T1000 (cell line): Measurements from ENCODE around the gene DNAH2.
A peak's percentile ranks its signal among the peaks of the same experiment; 100 is the strongest.

ENCODE experiments used
- DNase-seq: peaks from one replicate; lab custom pipeline; 2025; ENCODE audit warnings: mixed read lengths; lab: John Stamatoyannopoulos, UW

DNAH2 gene

DNA sequence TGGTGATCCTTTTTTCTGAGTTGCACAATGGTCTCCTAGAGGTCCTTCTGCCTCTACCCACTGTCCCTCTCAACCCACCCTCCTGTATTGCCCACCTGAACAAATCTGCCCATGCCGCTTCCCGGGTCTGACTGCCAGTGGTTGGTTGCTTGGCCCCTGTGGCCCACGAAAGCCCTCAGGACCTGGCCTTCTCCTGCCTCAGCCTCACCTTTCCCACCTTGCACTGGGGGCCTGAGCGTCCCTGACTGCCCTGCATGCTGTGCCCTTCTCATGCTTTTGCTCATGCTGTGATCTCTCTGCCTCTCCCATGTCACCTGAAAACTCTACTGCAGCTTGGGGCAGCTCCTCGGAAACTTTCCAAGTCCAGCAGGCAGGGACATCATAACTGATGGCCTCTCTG, 102.7 kb downstream of the DNAH2 start:
- no peak for DNase-seq

DNA sequence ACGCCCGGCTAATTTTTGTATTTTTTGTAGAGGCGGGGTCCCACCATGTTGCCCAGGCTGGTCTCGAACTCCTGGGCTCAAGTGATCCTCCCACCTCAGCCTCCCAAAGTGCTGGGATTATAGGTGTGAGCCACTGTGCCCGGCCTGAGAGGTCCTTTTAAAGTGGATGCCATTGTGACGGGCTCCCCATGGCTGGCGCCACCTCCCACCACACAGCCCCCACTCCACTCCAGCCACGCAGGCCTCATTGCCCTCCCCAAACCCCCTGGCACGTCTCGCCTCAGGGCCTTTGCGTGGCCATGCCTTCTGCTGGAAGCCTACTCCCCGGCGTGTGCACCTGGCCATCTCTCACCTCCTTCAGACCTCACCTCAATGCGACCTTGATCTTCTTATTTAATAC, 104.6 kb downstream of the DNAH2 start:
- no peak for DNase-seq

DNA sequence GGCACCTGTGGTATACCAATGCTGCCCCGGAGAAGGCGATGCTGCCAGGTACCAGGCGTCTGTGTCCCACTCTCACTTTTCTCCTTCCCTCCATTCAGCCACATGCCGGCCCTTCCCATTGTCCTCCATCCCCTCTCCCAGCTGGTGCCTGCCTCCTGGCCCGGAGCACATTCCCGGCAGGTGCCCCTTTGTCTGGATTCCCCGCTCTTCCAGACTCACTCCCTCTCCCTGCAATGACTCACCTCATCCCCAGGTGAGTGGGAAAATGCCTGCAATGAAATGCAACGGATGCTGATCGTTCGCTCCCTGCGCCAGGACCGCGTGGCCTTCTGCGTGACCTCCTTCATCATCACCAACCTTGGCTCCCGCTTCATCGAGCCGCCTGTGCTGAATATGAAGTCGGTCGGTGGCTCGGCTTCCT, 106.0 kb downstream of the DNAH2 start:
- DNase-seq, result no peak

DNA sequence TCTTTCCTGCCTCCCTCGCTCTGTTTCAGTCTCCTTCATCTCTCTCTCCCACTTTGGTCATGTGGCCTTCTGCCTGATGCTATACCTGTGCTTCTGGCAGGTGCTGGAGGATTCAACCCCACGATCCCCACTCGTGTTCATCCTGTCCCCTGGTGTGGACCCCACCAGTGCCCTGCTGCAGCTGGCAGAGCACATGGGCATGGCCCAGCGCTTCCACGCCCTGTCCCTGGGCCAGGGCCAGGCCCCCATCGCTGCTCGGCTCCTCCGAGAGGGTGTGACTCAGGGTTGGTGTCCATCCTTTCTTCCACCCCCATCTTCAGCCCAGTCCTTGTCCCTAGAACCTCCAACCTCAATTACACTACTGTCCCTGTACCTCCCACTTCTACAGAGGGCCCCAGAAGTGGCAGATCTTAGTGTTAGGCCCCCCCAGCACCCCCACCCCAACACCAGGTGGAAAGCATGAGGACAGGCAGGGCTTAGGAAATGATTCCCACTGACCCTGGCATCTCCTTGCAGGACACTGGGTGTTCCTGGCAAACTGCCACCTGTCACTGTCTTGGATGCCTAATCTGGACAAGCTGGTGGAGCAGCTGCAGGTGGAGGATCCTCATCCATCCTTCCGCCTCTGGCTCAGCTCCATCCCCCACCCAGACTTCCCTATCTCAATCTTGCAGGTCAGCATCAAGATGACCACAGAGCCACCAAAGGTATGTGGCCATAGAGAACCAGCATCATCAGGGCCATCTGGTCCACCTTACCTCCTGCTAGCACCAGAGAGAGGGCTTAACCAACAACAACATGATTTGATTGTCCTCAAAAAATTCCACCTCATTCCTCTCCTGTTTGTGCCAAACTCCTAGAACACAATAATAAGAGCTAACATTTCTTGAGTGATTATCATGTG, 106.7 kb downstream of the DNAH2 start:
- no peak for DNase-seq

DNA sequence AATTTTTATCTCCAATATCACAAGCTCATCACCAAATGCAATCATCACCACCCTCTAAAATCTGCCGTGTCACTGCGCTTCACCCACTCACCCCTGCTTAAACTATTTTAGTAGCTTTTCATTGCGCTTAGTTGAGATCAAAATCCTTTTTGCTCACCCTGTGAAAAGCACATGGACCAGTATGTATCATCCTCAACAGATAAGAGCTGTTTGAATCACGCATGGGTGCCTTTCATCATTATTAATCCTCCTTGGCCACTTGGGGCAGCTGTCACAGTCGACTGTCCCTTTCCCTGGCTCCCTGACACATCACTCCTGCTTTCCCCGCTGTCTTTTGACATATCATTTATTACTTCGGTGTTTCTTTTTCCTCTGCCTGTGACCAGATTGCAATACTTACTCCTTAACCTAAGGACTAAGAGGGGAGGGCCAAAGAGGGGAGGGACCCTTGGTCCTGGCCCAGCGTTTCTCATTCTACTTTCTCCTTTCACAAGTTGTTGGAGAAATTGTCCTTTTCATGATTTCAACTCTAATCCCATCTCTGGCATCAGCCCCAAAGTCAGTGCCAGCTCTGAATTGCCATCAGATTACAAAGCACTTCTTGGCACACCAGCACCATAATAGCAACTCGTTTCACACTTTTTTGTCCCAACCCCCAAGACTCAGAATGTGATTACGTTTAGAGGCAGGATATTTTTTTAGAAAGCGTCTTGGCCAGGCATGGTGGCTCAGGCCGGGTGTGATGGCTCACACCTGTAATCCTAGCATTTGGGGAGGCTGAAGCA, 107.9 kb downstream of the DNAH2 start:
- DNase-seq, result no peak

DNA sequence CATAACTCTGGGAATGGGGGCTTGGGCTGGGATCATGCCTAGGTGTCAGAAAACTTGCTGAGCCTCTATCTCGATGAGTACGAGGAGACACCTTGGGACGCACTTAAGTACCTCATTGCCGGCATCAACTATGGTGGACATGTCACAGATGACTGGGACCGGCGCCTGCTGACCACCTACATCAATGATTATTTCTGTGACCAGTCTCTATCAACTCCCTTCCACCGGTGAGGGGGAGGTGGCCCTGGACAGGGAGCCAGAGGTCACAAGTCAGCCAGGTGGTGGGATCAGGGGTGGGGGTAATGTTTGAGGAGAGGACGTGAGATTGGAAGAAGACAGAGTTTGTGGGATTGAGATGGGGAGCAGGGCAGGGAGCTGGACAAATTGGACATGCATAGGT, 113.1 kb downstream of the DNAH2 start:
- DNase-seq, result no peak

DNA sequence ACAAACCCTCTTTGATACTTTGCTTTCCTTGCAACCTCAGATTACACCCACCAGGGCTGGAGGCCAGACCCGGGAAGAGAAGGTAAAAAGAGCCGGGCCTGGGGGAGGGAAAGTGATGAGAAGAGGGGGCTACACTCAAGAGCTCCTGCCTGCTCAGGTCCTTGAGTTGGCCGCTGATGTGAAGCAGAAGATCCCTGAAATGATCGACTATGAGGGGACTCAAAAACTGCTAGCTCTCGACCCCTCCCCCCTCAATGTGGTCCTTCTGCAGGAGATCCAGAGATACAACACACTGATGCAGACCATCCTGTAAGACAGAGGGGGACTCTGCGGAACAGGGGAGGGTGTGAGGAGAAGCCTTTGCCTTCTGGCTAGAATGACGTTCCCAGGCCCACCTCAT, 113.7 kb downstream of the DNAH2 start:
- no peak for DNase-seq

DNA sequence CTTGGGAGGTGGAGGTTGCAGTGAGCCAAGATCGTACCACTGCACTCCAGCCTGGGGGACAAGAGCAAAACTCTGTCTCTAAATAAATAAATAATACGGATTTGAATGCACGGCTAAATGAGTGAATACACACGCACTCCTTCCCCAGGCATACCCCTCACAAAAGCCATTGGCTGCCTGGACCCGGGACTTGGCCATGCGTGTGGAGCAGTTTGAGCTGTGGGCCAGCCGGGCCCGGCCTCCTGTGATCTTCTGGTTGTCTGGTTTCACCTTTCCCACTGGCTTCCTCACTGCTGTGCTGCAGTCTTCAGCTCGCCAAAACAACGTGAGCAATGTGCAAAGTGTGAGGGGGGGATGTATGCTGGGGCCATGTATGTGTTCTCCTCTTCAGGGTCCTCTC, 114.9 kb downstream of the DNAH2 start:
- DNase-seq, result no peak

DNA sequence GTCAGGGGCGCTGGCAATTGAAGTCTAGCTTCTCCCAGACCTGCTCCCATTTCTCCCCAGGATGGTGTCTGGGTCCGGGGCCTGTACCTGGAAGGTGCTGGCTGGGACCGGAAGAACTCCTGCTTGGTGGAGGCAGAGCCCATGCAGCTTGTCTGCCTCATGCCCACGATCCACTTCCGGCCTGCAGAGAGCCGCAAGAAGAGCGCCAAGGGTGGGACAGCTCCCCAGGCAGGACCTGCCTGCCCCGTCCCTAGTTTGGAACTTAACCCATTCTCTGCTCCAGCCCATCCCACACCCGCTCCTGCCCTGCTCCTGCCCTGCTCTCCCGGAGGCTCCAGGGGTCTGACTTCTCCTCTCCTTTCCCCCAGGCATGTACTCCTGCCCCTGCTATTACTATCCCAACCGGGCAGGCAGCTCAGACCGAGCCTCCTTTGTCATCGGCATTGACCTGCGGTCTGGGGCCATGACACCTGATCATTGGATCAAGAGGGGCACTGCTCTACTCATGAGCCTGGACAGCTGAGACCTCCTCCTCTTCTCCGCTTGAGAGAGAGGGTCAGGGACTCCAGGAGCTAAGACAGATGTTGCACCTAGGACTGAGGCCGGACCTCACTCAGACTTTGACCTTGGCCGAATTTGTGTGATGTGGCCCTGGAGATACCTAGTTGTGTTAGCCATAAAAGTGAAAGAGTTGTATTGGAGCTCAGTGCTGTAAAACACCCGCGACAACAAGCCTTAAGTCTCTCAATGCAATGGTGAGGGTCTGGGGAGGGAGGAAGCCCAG, 115.7 kb downstream of the DNAH2 start:
- no peak for DNase-seq

DNA sequence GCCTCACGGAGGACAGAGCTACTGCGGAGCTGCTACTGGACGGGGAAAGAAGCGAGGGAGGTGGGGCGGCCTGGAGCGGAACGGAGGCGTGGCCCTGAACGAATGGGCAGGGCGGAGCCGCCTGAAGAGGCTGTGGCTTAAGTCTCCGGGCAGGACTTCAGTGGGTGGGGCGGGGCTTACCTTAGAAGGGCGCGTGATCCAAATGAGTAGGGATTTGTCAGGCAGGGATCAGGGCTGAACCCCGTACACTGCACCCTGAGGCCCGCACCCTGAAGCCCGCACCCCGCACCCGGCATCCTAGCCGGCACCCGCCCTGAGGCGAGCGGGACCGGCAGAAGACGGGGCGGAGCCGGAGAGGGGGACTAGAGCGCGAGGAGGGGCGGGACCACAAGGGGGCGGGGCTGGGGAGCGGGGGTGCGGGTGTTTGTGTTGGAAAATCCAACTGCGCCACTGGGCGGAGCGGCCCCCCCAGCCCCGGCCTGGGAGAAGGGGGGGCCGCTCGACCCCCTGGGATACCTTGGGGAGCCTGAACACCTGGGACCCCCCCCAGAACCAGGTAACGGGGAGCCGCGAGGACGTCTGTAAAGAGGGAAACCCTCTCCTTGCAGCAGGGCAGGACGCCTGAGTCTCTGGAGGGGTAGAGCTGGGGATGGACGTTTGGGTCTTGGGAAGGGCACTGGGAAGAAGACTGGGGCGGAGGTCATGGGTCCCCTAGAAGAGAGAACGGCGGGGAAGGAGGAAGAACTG, 116.4 kb downstream of the DNAH2 start, which contains the start of gene KDM6B:
Gene KDM6B (plus strand): TSS at position 423 of the 747 bp plus-strand sequence. CDS start 11,338 bp downstream, outside the sequence.
- peak; percentile 84 for DNase-seq

DNA sequence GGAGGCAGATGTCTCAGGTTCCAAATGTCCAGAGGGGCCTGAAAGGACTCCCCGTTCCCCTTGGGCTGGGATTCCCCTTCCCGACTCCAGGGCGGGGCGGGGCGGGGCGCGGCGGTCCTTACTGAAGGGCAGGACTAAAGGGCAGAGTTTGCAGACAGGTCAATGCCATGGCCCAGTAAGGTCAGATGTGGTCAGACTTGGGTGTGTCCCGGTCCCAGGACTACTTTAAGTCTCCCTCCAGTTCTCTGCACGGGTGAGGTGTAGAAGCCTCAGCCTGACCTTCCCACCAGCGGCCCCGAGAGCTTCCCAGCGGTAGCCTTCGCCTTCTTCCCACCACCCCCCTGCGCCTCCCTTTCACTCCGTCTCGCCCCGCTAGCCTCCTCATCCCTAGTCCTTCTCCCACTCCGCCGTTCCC, 117.0 kb downstream of the DNAH2 start:
- no peak for DNase-seq

DNA sequence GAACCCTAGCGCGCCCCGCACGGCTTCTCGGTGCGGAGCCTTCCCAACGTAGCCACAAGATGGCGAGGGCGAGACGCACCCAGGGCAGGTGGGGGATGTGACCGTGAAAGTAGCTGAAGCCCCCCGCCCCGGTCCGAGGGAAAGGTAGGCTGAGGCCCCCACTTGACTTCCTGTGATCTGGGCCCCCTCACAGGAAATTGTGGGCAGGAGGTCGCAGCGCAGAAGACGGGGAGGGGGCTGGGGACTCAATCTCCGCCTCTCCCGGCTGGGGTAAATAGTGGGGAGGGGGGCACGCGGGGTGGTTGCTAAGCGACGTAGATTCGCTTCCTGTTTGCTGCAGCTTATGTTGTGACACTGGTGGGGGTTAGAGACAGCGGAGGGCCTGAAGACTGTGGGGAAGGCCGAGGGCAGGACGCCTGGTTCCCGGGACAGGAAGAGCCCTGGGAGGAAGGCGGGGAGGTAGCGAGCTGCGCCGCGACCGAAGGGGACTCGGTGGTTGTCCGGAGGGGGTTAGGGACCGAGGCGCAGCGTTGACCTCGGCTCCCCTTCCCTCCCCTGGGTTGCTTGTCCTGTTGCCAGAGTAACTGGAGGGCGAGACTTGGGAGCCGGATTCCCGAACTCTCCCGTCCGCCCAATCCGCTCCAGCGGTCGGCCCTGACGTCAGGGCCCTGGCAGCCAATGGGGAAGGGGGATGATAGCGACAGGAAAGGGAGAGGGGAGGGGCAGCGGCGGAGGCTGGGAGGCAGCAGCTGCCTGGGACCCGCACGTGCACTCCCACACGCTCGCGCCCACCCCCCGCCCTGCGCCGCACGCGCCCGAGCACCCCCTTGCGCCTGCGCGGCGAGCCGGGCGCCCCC, 117.6 kb downstream of the DNAH2 start:
- peak; percentile 95 for DNase-seq

DNA sequence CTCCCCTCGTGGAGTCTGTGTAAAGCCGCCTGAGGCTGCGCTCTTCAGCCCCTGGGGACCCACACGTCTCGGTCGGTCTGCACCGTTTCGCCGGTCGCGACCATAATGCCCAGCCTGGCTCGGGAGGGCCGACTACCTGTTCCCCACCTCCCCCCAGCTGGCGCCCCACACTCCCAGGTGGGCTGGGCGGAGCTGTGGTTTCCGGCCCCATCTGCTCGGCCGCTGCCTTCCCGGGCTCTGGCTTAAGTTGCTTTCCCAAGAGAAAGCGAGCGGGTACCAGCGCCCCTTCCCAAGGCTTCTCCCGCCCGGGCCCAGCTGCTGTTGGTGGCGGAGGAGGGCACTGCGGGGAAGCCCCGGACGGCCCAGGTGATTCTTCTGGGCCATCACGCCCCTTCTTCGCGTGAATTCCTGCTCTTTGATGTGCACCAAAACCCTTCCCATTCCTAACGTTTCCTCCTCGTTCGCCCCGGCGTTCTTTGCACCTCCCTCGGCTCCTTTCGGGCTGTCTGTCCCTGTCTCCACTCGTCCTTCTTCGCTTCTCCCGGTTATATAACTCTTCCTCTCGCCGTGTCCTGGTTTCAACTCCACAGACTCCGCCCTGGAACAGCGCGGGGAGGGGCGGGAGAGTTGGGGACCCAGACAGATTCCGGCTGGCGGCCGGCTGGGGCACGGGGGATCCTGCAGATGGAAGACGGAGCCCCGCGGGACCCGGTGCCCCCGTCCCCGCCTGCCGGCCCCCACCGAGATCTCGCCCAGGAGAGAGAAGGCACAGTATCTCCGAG, 118.5 kb downstream of the DNAH2 start:
- peak; percentile 65 for DNase-seq

DNA sequence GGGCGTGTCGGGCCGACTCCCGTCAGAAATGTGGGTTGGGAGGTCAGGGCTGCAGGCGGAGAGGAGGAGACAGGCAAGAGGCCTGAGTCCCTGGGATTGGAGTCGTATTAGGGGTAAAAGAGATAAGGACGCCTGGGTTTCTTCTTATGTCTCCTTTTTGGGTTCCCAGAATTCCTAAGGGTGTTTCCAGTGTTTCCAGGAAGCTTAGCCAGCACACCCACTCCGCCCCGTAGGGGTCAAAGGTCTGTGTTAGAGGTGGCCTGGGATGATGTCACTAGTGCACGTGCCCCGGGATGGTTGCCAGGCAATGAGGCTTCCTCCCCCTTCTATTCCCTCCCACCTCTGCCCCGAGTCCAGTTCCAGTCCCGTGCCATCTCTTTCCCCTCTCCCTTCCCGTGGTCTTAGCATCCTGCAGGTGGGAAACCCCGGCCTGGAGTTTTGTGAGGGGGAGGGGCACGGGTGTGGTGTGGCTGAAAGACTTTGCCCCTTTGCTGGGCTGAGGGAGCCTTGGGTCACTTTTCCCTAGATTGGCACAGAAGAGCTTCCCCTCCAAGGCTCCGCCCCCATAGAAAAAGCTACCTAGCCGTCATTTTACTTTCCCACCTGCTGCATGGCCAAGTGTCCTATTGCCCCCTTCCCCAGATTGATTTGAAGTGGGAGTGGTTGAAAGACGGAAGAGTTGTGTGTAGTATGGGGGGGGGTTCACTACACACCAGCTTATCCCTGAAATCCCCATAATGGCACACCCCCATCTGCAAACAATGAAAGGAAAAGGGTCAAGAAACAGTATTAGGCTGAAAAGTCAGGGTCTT, 119.3 kb downstream of the DNAH2 start:
- peak; percentile 89 for DNase-seq

DNA sequence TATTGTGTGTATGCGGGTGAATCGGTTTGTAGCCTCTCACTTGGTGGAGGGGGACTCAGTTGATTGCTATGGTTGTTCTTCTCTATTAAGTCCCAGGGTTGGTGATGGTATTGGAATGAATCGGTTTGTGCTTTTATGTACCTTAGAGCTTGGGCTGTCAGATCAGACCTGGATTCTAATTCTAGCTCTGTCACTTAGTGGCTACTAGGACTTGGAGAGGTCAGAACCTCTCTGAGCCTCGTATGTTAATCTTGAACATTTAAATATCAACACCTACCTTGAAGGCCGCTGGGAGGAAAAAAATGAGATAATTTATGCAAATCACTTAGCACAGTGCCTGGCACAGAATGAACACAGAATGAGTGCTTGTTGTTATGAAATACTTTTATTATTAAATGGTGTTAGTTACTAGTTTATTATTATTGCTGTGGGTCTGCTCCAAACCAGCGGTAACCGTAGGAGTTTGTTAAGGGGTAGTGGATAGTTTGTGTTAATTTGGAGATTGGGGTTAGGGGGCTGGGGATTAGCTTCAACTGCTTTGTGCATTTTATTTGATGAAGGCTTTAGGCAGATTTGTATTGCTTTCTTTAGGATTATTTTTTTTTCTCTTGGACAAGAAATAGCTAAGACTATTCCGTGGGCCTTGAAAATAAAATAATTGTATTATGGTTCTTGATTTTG, 120.0 kb downstream of the DNAH2 start:
- DNase-seq, result no peak

DNA sequence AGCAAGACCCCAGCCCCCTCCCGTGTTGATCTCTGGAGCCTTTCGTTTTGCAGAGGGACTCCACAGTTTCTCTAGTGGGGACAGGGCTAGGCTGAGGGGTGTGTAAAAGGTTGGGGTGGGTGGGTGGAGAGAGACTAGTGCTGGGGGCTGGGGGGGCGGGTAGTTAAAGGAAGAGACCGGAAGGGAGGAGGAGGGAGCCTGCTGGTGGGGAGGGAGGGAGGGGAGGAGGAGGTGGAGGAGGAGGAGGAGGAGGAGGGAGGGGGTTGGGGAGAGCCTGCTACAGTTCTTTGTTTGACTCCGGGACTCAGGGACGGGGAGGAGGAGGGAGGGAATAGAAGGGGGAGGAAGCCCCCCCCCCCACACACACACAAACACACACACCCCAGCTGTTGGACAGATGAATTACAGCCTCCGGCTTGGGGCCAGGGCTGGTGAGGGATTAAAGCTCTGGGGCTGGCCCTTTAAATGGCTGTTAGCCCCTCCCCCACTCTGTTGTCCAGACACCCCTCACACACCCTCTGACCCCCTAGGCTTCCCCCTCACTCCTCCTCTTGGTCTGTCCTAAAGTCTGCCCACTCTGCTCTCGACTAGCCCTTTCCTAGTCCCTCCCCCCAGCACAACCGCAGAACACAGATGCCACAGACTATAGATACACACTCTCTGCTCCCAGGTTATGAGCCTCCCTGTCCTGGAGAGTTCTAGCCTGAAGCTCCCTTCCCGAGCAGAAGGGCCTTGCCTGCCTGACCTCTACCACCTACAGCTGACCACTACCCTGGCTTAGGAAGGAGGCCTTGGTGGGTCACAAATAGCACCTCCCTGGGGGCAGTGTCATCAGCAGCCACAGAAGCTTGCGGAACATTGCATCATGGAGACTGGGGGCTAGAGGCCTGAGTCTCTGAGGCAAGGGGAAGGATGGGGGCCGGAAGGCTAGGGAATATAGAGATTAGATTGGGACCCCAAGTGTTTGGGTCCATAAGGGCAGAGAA, 120.8 kb downstream of the DNAH2 start:
- peak; percentile 10 for DNase-seq
